Measurements from ENCODE around the gene TMEFF1. TPM values are rescaled to one million over a fixed set of nuclear protein-coding genes. Genes with fewer than 3 reads are reported as not detected.

The TMEFF1 gene
- total RNA-seq, 1 donor: 0.54 TPM

DNA sequence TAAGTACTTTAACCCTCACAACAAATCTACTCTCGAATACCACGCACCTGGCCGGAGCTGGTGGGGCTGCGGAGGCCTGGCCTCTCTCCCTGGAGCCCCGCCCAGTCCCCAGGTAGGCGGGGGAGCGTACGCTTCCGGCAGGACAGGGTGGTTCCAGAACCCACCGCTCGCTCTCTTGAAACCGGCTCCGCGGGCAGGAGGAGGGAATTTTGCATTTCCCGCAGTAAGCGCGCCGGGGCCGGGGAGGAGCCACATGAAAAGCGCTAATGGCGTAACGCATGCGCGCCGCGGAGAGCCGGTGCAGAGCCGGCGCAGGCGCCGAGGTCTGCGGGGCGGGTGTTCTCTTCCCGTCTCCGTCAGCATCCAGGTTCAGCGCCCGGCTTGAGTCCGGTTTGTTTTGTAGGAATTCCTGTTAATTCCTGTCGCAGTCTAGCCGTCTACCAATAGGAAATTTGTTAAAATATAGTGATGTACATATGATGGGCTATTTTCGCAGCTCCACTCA is 125.7 kb downstream of the TMEFF1 start:
- peak; percentile 62 to 74 (median 67) for DNase-seq (ENCODE audit: low read depth in 2 of 3, low spot score in 2 of 3)

- no peak for DNase-seq (ENCODE audit: low read depth in 2 of 3, low spot score in 2 of 3)
Measured at GRCh38 chr9:100600521-100601079, 127.7 kb downstream of the TMEFF1 start.

DNA sequence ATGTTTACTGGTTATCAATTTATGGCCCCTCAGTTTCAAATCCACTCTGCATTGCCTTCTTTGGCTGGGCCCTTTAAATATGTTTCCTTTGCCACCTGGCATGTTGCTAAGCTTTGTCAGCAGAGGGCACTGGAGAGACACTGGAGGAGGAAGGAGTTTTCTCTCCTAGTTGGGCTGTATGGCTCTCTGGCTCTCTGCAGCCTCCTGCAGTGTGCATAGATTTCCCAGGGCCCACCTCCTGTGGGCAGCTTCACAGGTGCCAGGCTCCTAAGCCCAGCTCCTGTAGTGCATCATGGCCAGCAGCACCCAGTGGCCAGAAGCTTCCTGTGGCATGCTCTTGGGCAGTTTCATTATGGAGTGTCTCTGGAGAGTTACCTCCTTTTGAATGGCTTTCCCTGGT is 128.3 kb downstream of the TMEFF1 start:
- peak in 2 of 3 donors; percentile 41 to 70 for DNase-seq (ENCODE audit: low read depth in 2 of 3, low spot score in 2 of 3)

DNA sequence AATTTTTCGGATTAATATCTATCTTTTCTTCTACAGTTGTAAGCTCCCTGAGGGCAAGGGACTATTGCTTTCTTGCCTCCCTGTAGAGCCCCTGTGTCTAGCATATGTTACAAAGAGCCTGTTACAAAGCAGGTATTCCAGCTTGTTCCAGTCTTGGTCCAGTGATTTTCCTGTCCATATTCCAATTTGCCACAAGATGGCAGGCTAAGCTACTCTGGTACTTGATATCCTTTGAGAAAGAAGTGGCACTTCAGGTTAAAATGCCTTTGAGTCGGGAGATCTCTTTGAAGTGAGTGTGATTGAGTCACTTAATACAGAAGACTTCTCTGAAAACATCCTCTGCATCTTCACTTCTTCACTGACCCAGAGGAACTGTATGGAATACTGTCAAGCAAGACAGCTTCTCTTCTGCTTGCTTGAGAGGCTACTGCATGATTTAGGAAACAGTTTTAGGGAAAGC is 129.4 kb downstream of the TMEFF1 start:
- DNase-seq (ENCODE audit: low read depth in 2 of 3, low spot score in 2 of 3): peak in 1 of 3 donors; percentile 53

GRCh38 chr9:100605405-100605804 is 132.5 kb downstream of the TMEFF1 start:
- DNase-seq (ENCODE audit: low read depth in 2 of 3, low spot score in 2 of 3): no peak

DNA sequence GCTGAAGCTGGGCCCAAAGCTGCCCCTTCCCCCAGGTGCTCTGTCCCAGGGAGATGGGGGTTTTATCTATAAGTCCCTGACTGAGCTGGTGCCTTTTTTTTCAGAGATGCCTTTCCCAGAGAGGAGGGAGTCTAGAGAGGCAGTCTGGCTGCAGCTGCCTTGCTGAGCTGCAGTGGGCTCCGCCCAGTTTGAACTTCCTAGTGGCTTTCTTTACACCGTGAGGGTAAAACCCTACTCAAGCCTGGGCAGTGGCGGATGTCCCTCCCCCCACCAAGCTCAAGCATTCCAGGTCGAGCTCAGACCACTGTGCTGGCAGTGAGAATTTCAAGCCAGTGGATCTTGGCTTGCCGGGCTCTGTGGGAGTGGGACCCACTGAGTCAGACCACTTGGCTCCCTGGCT is 146.2 kb downstream of the TMEFF1 start:
- DNase-seq (ENCODE audit: low read depth in 2 of 3, low spot score in 2 of 3): no peak

DNA sequence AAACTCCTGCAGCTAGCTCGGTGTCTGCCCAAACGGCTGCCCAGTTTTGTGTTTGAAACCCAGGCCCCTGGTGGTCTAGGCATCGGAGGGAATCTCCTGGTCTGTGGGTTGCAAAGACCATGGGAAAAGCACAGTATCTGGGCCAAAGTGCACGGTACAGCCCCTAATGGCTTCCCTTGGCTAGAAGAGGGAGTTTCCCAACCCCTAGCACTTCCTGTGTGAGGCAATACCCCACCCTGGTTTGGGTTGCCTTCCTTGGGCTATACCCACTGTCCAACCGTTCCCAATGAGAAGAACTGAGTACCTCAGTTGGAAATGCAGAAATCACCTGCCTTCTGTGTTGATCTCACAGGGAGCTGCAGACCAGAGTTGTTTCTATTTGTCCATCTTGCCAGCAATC is 146.7 kb downstream of the TMEFF1 start:
- no peak for DNase-seq (ENCODE audit: low read depth in 2 of 3, low spot score in 2 of 3)

- no peak for DNase-seq (ENCODE audit: low read depth in 2 of 3, low spot score in 2 of 3)
Measured at GRCh38 chr9:100623969-100624368, 151.0 kb downstream of the TMEFF1 start.

- no peak for DNase-seq (ENCODE audit: low read depth in 2 of 3, low spot score in 2 of 3)
Measured at GRCh38 chr9:100626949-100627348, 154.0 kb downstream of the TMEFF1 start.

Other genes with a start within 250 kb of the TMEFF1 start
- gene TEX10, start 120.2 kb upstream of the TMEFF1 start, total RNA-seq: 18.3 TPM
- 13.2 TPM for gene MSANTD3, start 46.0 kb upstream of the TMEFF1 start, total RNA-seq
- gene CAVIN4, start 104.9 kb downstream of the TMEFF1 start, total RNA-seq: under 0.01 TPM

All from hematopoietic multipotent progenitor cell (in vitro differentiated cells).